Measurements from ENCODE around the gene ZMAT2.
"Not testable (repeated sequence)": the region's sequence is repeated elsewhere in the genome, so short reads cannot be mapped to it uniquely, and the experiment has no call there.

GRCh38 chr5:140660371-140660770 is 39.9 kb upstream of the ZMAT2 start:
- not testable (repeated sequence) for TF ChIP-seq CTCF (IDR thresholded peaks at IDR 0.05; ENCODE audit: borderline replicate concordance, extremely low read depth, low read length, poor library complexity, severe bottlenecking); EZH2 (IDR thresholded peaks at IDR 0.05; ENCODE audit: borderline replicate concordance, low read depth, low read length, severe bottlenecking)
